Thyroid gland (tissue), 4 donors: ENCODE results near the gene DNAAF5. TPM values are rescaled to one million over a fixed set of nuclear protein-coding genes. Genes with fewer than 3 reads are reported as not detected.
"Not testable (repeated sequence)": the region's sequence is repeated elsewhere in the genome, so short reads cannot be mapped to it uniquely, and the experiment has no call there.

ENCODE experiments used
- DNase-seq, 2 donors: peaks; one replicate each; pipeline ENCODE4 v3.0.0-alpha.2; 2019
- H3K27ac ChIP-seq, 3 donors: fragments of 200-600 bp; sonication (generic); 1 replicate in 2 of 3; 2 replicates in 1 of 3; pipeline ENCODE4 v1.5.1; 2016 to 2019; ENCODE audit warnings: mild to moderate bottlenecking in 1 of 3, moderate library complexity in 1 of 3
- H3K27me3 ChIP-seq: fragments of 200-600 bp; sonication (generic); one replicate; pipeline ENCODE4 v1.5.1; 2019
- H3K36me3 ChIP-seq, 2 donors: fragments of 200-600 bp; sonication (generic); one replicate each; pipeline ENCODE4 v1.5.1; 2016 to 2019
- H3K4me1 ChIP-seq, 2 donors: fragments of 200-600 bp; sonication (generic); one replicate each; pipeline ENCODE4 v1.5.1; 2017 to 2019
- H3K4me3 ChIP-seq, 3 donors: fragments of 200-600 bp; sonication (generic); replicated peaks in 1 of 3; 1 replicate in 2 of 3; 2 replicates in 1 of 3; pipeline ENCODE4 v1.5.1; 2016; ENCODE audit warnings: mild to moderate bottlenecking in 1 of 3
- H3K9me3 ChIP-seq: fragments of 200-600 bp; sonication (generic); one replicate; pipeline ENCODE4 v1.5.1; 2017
- POLR2A ChIP-seq, 2 donors: fragments of 450-650 bp; IDR thresholded peaks; one replicate each; pipeline ENCODE4 v1.6.1; 2017; ENCODE audit warnings: antibody characterized with exemption in 2 of 2, mild to moderate bottlenecking in 2 of 2, moderate library complexity in 1 of 2
- WGBS, 2 donors: methylation state at CpG; one replicate each; pipeline ENCODE4 v1.1.5; 2017; 5-methylcytosine and 5-hydroxymethylcytosine counted together
- intact Hi-C: fragments of 100-400 bp; cut with DNase I; formaldehyde crosslinking; loops from one replicate; pipeline ENCODE4 v1.15.1; 2023
- total RNA-seq, 4 donors: library from RNA; depleted of rRNA; stranded (reverse); fragments of >200 nt; gene quantifications; one replicate each; pipeline ENCODE4 v1.2.3, GENCODE V29; 2016
- TF ChIP-seq, protein P1 (sequence below), 6 experiments: fragments of 200-600 bp in 3 of 6; fragments of 450-650 bp in 3 of 6; sonication (generic) in 3 of 6; IDR thresholded peaks; one replicate each; pipeline ENCODE4 v1.5.1; 2016 to 2019; ENCODE audit warnings: antibody characterized with exemption in 6 of 6, mild to moderate bottlenecking in 2 of 6, inconsistent platforms in 1 of 6, moderate library complexity in 1 of 6

The DNAAF5 gene
- total RNA-seq, 4 donors from 2014 or later, result 20.2 to 40.7 (median 34.0) TPM

DNA sequence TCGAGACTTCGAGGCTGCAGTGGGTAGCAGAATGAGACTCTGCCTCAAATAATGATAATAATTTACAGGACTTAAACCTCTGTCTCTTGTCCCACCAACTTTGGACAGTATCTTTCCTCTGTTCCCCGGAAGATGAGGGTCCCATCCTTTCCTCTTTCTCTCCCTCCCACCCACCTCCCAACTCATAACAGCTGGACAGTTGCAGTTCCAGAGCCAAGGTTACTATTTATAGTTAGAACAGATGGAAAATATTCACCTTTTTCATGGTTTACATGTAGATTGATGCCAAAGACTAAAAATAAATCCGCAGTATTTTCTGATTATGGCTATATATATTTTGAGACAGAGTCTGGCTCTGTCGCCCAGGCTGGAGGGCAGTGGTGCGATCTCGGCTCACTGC is 74.2 kb downstream of the DNAAF5 start:
- no peak for TF ChIP-seq POLR2A (IDR thresholded peaks at IDR 0.05)
- TF ChIP-seq, protein P1, sequence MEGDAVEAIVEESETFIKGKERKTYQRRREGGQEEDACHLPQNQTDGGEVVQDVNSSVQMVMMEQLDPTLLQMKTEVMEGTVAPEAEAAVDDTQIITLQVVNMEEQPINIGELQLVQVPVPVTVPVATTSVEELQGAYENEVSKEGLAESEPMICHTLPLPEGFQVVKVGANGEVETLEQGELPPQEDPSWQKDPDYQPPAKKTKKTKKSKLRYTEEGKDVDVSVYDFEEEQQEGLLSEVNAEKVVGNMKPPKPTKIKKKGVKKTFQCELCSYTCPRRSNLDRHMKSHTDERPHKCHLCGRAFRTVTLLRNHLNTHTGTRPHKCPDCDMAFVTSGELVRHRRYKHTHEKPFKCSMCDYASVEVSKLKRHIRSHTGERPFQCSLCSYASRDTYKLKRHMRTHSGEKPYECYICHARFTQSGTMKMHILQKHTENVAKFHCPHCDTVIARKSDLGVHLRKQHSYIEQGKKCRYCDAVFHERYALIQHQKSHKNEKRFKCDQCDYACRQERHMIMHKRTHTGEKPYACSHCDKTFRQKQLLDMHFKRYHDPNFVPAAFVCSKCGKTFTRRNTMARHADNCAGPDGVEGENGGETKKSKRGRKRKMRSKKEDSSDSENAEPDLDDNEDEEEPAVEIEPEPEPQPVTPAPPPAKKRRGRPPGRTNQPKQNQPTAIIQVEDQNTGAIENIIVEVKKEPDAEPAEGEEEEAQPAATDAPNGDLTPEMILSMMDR (IDR thresholded peaks at IDR 0.05), result no peak
- H3K4me1 ChIP-seq, result peaks cover 18 to 21% of the 10 kb centered on the region in 2 donors
- H3K27me3 ChIP-seq, result no peaks in the 10 kb centered on the region
- 87% methylated on average over 7 of the region's 7 CpGs for WGBS, 2 donors
- H3K9me3 ChIP-seq, result no peaks in the 10 kb centered on the region
- peak overlapping the region in 2 of 3 donors; percentile 18 to 96 for H3K27ac ChIP-seq
- no peak for DNase-seq
- intact Hi-C loops, result no loop called here
- H3K36me3 ChIP-seq, result no peaks in the 10 kb centered on the region
- no peak overlapping the region for H3K4me3 ChIP-seq

DNA sequence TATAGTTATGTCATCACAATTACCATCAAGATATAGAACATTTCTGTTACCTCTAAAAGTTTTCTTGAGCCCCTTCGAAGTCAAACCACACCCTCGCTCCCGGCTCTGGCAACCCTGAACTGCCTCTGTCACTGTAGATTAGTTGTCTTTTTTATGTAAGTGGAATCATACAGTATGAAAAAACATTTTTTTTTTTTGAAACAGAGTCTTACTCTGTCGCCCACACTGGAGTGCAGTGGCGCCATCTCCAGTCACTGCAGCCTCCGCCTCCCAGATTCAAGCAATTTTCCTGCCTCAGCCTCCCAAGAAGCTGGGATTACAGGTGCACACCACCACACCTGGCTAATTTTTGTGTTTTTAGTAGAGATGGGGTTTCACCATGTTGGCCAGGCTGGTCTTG is 74.9 kb downstream of the DNAAF5 start:
- H3K9me3 ChIP-seq, H3K36me3 ChIP-seq, H3K27me3 ChIP-seq, intact Hi-C loops, H3K4me3 ChIP-seq, DNase-seq: not testable (repeated sequence)
- 77 to 95% methylated on average over 6 of the region's 6 CpGs for WGBS, 2 donors
- Histone ChIP-seq H3K27ac (peak overlapping the region; percentile 92 to 96 (median 96)), H3K4me1 (peaks cover 18 to 21% of the 10 kb centered on the region in 2 donors)

DNA sequence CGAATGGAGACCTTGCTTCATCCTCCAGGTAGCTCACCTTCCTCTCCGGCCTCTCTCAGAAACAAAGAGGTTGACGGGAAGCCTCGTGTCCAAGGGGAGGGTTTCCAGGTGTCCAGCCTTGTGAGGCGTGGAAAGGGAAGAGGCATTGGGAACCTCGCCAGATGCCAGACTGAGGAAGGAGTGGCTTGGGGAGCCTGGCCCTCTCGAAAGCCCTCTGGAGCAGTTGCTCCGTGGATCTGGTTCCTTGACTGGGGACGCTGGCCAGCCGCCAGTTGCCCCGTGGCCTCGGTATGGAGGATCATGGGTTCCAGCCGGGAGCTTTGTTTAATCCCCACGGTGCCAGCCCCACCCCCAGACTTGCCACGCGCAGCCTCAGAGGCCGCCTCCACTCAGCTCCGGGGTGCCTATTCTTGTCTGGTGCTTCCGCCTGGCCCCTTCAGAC is 75.5 kb downstream of the DNAAF5 start:
- DNase-seq, result peak; percentile 99
- Histone ChIP-seq H3K4me3 (peak overlapping the region in 1 of 3 donors; percentile 15), H3K9me3 (no peaks in the 10 kb centered on the region), H3K4me1 (peaks cover 18 to 21% of the 10 kb centered on the region in 2 donors), H3K27ac (peak overlapping the region; percentile 92 to 96 (median 96)), H3K27me3 (no peaks in the 10 kb centered on the region), H3K36me3 (no peaks in the 10 kb centered on the region)
- WGBS, 2 donors, result 8 to 13% methylated on average over 16 to 17 of the region's 19 CpGs
- TF ChIP-seq POLR2A (IDR thresholded peaks at IDR 0.05), result peak in 1 of 2 donors; percentile 72
- TF ChIP-seq, protein P1 (IDR thresholded peaks at IDR 0.05), result no peak
- intact Hi-C loops, result no loop called here

DNA sequence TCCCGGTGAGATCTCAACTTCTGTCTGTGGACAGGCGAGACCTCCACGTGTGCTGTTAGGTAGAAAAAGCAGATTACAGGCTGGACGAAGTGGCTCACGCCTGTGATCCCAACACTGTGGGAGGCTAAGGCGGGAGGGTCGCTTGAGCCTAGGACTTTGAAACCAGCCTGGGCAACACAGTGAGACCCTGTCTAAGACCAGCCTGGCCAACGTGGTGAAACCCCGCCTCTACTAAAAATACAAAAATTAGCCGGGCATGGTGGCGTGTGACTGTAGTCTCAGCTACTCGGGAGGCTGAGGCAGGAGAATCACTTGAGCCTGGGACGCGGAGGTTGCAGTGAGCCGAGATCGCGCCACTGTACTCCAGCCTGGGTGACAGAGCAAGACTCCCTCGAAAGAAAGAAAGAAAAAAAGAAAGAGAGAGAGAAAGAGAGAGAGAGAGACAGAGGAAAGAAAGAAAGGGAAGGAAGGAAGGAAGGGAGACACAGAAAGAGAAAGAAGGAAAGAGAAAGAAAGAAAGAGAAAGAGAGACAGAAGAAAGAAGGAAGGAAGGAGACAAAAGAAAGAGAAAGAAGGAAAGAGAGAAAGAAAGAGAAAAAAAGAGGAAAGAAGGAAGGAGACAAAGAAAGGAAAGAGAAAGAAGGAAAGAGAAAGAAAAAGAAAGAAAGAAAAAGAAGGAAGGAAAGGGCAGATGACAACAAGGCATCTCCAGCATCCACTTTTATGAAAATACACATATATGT is 76.2 kb downstream of the DNAAF5 start:
- H3K36me3 ChIP-seq, result no peaks in the 10 kb centered on the region
- intact Hi-C loops, result no loop called here
- peak overlapping the region in 1 of 3 donors; percentile 15 for H3K4me3 ChIP-seq
- peaks cover 18 to 21% of the 10 kb centered on the region in 2 donors for H3K4me1 ChIP-seq
- H3K27ac ChIP-seq, result peak overlapping the region; percentile 92 to 96 (median 96)
- no peak for TF ChIP-seq POLR2A (IDR thresholded peaks at IDR 0.05)
- TF ChIP-seq, protein P1 (IDR thresholded peaks at IDR 0.05), result no peak
- 52 to 65% methylated on average over 14 to 18 of the region's 18 CpGs for WGBS, 2 donors
- H3K27me3 ChIP-seq, result no peaks in the 10 kb centered on the region
- DNase-seq, result peak; percentile 52 to 54
- H3K9me3 ChIP-seq, result no peaks in the 10 kb centered on the region

DNA sequence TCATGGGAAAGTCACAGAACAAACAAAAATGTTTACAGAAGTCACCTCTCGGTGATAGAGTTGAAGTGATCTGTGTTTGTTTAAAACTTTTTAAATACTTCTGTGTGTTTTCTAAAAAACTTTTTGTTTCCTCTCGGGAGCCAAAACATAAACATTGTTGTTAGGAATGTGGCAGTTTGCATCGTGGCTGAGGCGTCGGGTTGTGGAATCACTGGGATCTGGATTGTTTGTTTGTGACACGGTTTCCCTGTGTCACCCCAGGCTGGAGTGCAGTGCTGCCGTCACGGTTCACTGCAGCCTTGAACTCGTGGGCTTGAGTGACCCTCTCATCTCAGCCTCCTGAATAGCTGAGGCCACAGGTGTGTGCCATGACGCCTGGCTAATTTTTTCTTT is 76.7 kb downstream of the DNAAF5 start:
- no peaks in the 10 kb centered on the region for H3K36me3 ChIP-seq
- no peaks in the 10 kb centered on the region for H3K9me3 ChIP-seq
- intact Hi-C loops, result no loop called here
- no peak overlapping the region for H3K4me3 ChIP-seq
- TF ChIP-seq POLR2A (IDR thresholded peaks at IDR 0.05), result no peak
- TF ChIP-seq, protein P1 (IDR thresholded peaks at IDR 0.05), result no peak
- 23 to 35% methylated on average over 10 of the region's 10 CpGs for WGBS, 2 donors
- no peaks in the 10 kb centered on the region for H3K27me3 ChIP-seq
- H3K27ac ChIP-seq, result peak overlapping the region; percentile 92 to 96 (median 96)
- peaks cover 18 to 21% of the 10 kb centered on the region in 2 donors for H3K4me1 ChIP-seq
- peak; percentile 64 to 75 for DNase-seq

DNA sequence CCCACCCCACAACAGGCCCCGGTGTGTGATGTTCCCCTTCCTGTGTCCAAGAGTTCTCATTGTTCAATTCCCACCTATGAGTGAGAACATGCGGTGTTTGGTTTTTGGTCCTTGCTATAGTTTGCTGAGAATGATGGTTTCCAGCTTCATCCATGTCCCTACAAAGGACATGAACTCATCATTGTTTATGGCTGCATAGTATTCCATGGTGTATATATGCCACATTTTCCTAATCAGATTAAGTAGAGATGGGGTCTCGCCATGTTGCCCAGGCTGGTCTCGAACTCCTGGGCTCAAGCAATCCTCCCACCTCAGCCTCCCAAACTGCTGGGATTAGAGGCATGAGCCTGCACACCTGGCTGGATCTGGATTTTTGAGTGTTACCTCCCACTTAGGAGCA is 77.3 kb downstream of the DNAAF5 start:
- 76 to 85% methylated on average over 4 of the region's 4 CpGs for WGBS, 2 donors
- H3K4me1 ChIP-seq, result peaks cover 18 to 21% of the 10 kb centered on the region in 2 donors
- H3K9me3 ChIP-seq, H3K36me3 ChIP-seq, DNase-seq, H3K27me3 ChIP-seq, intact Hi-C loops, H3K4me3 ChIP-seq: not testable (repeated sequence)
- peak overlapping the region in 1 of 3 donors; percentile 8 for H3K27ac ChIP-seq
